Measurements from ENCODE around the gene DVL2.

Gene DVL2

GRCh38 chr17:7235693-7236665 is 1.7 kb upstream of the DVL2 start:
- no peak overlapping the region for H3K27ac ChIP-seq
- H4K20me1 ChIP-seq (ENCODE audit: insufficient read depth), result no peaks in the 10 kb centered on the region
- H3K79me2 ChIP-seq (ENCODE audit: insufficient read depth, low read depth), result no peaks in the 10 kb centered on the region
- TF ChIP-seq CTCF (conservative IDR thresholded peaks at IDR 0.05; ENCODE audit: low read depth, low read length), result no peak
- H3K27me3 ChIP-seq (ENCODE audit: insufficient read depth, low read depth), result no peaks in the 10 kb centered on the region
- H3K36me3 ChIP-seq (ENCODE audit: insufficient read depth), result no peaks in the 10 kb centered on the region
- no peak overlapping the region for H2AFZ ChIP-seq (ENCODE audit: low read depth)
- H3K4me2 ChIP-seq, result no peak overlapping the region
- no peak overlapping the region for H3K4me3 ChIP-seq (IDR thresholded peaks at IDR 0.05; ENCODE audit: insufficient read depth, low read depth, low read length)
- H3K4me1 ChIP-seq (ENCODE audit: low read depth, poor library complexity, severe bottlenecking), result no peaks in the 10 kb centered on the region
- no peak overlapping the region for H3K9ac ChIP-seq

GRCh38 chr17:7233701-7234082 is 625 bp downstream of the DVL2 start:
- H3K4me2 ChIP-seq, result no peak overlapping the region; the same call in 1 of the 2 replicates
- H2AFZ ChIP-seq (ENCODE audit: low read depth), result no peak overlapping the region
- no peak for TF ChIP-seq CTCF (conservative IDR thresholded peaks at IDR 0.05; ENCODE audit: low read depth, low read length)
- H4K20me1 ChIP-seq (ENCODE audit: insufficient read depth), result no peaks in the 10 kb centered on the region
- H3K4me1 ChIP-seq (ENCODE audit: low read depth, poor library complexity, severe bottlenecking), result no peaks in the 10 kb centered on the region
- H3K4me3 ChIP-seq (IDR thresholded peaks at IDR 0.05; ENCODE audit: insufficient read depth, low read depth, low read length), result no peak overlapping the region
- no peaks in the 10 kb centered on the region for H3K79me2 ChIP-seq (ENCODE audit: insufficient read depth, low read depth)
- H3K9ac ChIP-seq, result peak overlapping the region; percentile 15; the same call in 1 of the 2 replicates
- no peak overlapping the region for H3K27ac ChIP-seq
- no peaks in the 10 kb centered on the region for H3K36me3 ChIP-seq (ENCODE audit: insufficient read depth)
- no peaks in the 10 kb centered on the region for H3K27me3 ChIP-seq (ENCODE audit: insufficient read depth, low read depth)

GRCh38 chr17:7232114-7232513 is 2.2 kb downstream of the DVL2 start:
- no peak overlapping the region for H3K4me3 ChIP-seq (IDR thresholded peaks at IDR 0.05; ENCODE audit: insufficient read depth, low read depth, low read length)
- no peak for TF ChIP-seq CTCF (conservative IDR thresholded peaks at IDR 0.05; ENCODE audit: low read depth, low read length)
- H3K9ac ChIP-seq, result no peak overlapping the region
- H3K36me3 ChIP-seq (ENCODE audit: insufficient read depth), result no peaks in the 10 kb centered on the region
- H3K27ac ChIP-seq, result no peak overlapping the region
- no peaks in the 10 kb centered on the region for H3K27me3 ChIP-seq (ENCODE audit: insufficient read depth, low read depth)
- no peak overlapping the region for H2AFZ ChIP-seq (ENCODE audit: low read depth)
- no peaks in the 10 kb centered on the region for H3K79me2 ChIP-seq (ENCODE audit: insufficient read depth, low read depth)
- no peaks in the 10 kb centered on the region for H4K20me1 ChIP-seq (ENCODE audit: insufficient read depth)
- no peak overlapping the region for H3K4me2 ChIP-seq
- H3K4me1 ChIP-seq (ENCODE audit: low read depth, poor library complexity, severe bottlenecking), result no peaks in the 10 kb centered on the region

GRCh38 chr17:7229504-7229903 is 4.8 kb downstream of the DVL2 start:
- no peak overlapping the region for H2AFZ ChIP-seq (ENCODE audit: low read depth)
- no peak for TF ChIP-seq CTCF (conservative IDR thresholded peaks at IDR 0.05; ENCODE audit: low read depth, low read length)
- no peaks in the 10 kb centered on the region for H3K4me1 ChIP-seq (ENCODE audit: low read depth, poor library complexity, severe bottlenecking)
- no peak overlapping the region for H3K27ac ChIP-seq
- H3K27me3 ChIP-seq (ENCODE audit: insufficient read depth, low read depth), result no peaks in the 10 kb centered on the region
- no peaks in the 10 kb centered on the region for H3K79me2 ChIP-seq (ENCODE audit: insufficient read depth, low read depth)
- no peak overlapping the region for H3K4me2 ChIP-seq
- H4K20me1 ChIP-seq (ENCODE audit: insufficient read depth), result no peaks in the 10 kb centered on the region
- H3K36me3 ChIP-seq (ENCODE audit: insufficient read depth), result no peaks in the 10 kb centered on the region
- H3K4me3 ChIP-seq (IDR thresholded peaks at IDR 0.05; ENCODE audit: insufficient read depth, low read depth, low read length), result no peak overlapping the region
- no peak overlapping the region for H3K9ac ChIP-seq

Data from KMS-11 (cell line).